HPDE6-E6E7 (cell line): ENCODE results near the gene STYXL1.

Experiments
- DNase-seq: peaks from one replicate; pipeline ENCODE4 v3.0.0; 2011; ENCODE audit warnings: missing footprints; ENCODE audit errors: extremely low spot score

The STYXL1 gene

DNA sequence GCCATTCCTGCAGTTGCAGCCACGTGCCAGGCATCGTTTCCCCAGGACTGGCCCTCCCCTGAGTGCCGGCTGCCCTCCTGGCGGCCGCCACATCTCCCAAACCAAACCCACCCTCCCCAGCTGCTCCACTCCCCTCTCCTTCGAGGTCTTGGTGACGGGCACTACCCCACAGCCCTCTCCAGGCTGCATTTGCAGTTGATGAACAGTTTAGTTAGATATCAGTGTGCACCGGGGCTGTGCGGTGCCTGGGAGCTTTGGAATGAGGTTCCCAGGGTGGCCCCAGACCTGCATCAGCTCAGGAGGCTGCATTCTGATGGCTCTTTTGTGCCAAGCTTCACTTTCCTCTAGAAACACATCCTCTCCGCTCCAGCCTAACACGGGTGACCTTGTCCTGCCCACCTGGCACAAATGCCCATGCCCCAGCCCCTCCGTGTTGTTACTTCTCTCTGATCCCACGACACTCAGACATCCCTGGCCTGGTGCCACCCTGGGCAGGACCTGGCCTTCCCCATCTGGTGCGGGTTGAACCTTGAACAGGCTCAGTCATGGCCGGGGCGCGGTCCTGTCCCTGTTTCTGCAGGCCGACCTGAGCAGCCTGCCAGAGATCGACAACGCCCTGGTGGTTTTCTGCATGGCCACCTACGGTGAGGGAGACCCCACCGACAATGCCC lies 67.9 kb downstream of the STYXL1 start:
- DNase-seq = no peak

DNA sequence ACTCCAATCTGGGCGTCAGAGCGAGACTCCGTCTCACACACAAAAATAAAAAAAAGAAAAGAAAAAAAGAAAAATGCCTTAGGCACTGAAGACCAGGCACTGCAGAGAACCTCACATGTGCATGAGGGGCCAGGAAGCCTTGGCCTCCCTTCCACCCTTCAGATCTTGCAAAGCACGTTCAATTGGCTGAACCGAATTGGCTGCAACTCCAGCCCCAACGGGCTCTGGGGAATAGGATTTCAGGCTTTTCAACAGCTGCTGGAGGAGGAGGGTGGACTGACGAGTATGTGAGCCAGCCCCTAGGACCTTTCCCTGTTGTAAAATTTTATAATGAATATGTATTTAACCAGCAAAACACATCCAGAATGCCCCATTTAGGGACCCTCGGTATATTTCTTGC lies 70.1 kb downstream of the STYXL1 start:
- DNase-seq = no peak

GRCh38 chr7:75971961-75972763 lies 75.6 kb downstream of the STYXL1 start:
- DNase-seq = no peak

DNA sequence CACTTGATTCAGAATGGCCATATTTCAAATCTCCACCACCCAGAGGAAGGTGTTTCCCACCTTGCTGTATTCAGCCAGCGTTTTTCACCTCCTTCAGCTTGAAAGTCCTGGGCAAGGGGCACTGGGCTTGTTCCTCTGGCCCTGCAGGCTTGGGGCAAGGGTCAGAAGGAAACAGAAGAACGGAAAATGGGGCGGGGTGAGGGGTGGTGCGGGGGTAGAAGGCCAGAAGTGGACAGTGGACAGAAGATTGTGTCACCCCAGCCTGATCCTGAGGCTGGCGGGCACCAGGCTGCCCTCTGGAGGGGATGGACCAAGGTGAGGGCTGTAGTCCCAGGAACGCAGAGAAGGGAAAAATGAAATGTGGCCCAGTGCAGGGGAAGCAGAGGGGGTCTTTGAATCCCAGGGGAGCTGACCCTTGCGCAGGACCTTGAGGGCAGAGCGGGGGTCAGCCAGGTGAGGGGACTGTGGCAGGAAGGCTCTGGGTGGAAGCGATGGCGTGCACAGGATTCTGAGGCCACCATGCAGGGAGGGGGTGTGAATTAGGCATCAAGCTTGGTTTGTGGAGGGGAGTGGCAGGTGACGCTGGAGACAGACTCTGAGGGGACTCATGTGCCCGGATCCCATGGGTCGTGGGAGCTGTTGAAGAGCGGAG lies 76.4 kb downstream of the STYXL1 start:
- DNase-seq = no peak

DNA sequence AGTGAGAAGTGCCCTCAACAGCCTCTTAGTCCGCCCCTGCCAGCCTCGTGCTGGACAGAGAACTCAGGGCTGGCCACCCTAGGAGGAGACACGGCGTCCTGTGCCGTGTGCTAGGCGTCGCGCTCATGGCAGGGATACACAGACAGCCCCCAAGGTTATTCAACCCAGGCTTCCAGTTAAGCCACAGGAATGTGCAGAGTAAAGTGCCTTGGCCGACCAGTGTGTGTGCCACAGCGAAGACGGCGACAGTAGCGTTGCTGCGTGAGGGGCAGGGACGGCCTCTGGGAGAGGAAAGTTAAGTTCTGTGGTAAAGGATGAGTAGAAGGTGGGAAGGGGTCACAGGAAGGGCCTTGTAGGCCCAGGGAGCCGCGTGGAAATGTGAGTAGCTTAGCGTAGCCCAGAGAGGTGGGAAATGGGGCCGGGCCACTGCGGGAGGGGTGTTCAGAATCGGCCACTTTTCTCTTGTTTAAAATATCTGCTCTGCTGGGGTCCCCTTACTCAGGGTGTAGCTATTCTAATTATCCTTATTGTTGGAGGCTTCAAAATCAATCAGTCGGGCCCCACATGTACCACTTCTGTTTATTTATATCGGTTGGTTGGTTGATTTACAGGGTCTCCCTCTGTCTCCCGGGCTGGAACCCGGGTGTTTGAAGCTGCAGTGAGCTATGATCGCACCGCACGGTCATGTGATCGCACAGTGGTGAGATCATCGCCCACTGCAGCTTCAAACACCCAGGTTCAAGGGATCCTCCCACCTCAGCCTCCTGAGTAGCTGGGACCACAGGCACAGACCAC lies 77.9 kb downstream of the STYXL1 start:
- no peak for DNase-seq

GRCh38 chr7:75969182-75969581 lies 78.6 kb downstream of the STYXL1 start:
- no peak for DNase-seq

GRCh38 chr7:75968561-75969001 lies 79.2 kb downstream of the STYXL1 start:
- no peak for DNase-seq

GRCh38 chr7:75968012-75968411 lies 79.8 kb downstream of the STYXL1 start:
- no peak for DNase-seq

GRCh38 chr7:75967487-75967997 lies 80.3 kb downstream of the STYXL1 start:
- DNase-seq = no peak

- no peak for DNase-seq
Measured at GRCh38 chr7:75967055-75967454, 80.7 kb downstream of the STYXL1 start.

GRCh38 chr7:75966190-75966961 lies 81.4 kb downstream of the STYXL1 start:
- DNase-seq = no peak

DNA sequence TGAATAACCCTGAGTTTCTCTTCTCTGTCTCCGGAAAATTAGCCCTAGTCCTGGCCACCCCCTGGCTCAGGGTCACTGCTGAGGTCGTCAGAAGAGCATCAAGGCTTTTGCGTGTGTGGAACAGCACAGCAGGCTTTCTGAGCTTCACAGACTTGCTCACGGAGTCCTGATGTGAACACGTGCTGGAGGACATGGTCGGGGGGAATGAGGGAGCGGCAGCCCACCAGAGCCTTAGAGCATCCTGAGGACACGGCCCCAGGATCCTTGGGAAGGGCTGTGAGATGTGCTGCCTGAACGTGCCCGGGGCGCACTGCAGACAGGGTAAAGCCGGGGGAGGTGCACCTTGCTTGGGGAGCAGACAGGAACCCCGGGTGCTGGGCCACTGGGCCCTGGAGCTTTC lies 82.2 kb downstream of the STYXL1 start:
- no peak for DNase-seq

DNA sequence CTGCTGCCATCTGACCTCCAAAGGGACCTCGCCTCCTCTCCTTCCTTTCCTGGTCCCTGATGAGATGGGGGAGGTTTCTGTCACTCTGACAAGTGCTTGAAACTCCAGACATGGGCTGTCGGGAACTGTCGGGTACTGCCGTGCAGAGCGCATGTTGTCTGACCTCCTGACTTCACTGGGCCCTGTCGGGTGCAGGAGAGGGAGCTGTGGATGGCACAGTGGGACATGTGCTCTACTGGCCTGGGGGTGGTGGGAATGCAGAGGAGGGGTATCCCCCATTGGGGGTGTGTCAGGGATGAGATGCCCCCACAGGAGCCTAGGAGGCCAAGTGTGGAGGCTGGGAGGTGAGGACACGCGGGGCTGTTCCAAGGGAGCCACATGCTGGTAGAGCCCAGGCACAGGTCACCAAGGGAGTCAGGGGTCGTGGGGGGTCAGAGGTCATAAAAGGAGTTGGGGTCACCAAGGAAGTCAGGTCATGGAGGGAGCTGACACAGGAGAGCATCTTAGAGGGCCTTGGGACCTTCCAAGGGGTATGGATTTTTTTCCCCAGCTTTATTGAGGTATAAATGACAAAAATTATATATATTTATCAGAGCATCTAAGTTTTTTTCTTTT lies 84.3 kb downstream of the STYXL1 start:
- no peak for DNase-seq

DNA sequence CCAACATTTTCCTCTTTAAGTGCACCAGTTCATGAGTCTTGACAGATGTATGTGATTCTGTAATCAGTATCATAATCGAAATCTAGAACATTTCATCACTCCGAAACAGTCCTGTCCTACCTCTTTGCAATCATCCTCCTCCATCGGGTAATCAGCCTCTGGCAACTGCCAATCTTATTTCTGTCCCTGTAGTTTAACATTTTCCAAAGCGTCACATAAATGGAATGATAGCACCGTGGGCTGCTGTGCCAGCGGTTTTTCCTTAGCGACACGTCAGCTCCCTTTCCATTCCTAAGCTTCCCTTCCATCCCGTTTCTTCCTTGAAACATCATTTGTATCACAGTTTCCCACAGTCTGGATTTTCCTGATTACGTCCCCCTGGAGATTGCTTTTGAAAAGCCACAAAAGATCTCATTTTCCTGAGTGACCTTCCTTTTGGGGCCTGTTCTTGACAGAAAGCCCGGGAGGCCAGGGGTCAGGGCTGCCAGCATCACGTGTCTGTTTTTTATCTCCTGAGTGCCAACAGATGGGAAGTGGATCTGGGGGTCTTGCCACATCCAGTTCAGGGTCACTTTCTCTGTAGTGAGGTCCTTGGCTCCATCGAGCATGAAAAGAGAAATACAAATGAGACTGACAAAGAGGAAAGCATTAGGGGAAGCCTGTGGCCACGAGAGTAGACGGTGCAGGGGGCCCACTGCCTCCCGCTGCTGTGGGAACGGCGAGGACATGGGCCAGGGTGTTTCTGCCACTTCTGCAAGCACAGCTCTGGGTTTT lies 85.0 kb downstream of the STYXL1 start:
- no peak for DNase-seq

GRCh38 chr7:75961218-75961617 lies 86.6 kb downstream of the STYXL1 start:
- DNase-seq = no peak

DNA sequence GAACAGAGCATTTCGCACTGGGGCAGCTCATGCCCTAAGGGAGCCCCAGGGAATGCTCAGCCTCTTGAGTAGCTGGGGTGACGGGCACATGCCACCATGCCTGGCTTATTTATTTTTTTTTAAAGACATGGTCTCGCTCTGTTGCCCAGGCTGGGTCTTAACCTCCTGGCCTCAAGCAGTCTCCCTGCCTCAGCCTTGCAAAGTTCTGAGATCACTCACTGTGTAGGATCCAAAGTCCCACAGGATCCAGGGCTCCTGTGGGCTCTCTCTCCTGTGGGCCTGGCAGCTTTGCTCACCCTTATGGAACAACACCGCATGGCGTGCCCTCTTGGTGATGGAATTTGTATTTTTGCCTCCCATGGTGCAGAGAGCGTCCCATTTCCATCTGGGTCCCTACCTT lies 87.4 kb downstream of the STYXL1 start:
- no peak for DNase-seq

DNA sequence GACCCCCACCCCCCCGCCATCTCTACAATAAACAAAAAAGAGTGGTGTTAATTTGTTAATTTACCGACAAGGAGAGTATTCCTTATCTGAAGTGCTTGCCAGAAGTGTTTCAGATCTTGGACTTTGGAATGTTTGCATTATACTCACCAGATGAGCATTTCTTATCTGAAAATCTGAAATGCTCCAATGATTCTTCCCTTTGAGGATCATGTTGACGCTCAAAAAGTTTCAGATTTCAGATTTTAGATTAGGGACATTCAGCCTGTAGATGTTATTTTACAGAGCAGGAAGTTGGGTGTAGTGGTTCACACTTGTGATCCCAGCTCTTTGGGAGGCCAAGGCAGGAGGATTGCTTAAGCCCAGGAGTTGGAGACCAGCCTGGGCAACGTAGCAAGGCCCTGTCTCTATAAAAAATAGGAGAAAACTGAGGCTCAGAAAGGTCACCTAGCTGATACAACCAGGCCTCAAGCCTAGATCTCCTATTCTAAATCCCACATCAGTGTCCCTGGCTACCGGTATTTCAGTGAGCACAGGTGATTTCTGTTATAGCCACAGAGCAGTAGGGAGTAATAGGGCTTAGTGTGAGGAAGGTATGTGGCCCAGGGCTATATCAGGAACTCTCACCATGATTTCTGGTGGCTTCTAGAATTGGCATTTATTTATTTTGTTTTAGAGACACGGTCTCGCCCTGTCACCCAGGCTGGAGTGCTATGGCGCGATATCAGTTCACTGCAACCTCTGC lies 88.8 kb downstream of the STYXL1 start:
- DNase-seq = no peak

GRCh38 chr7:75957021-75957736 lies 90.6 kb downstream of the STYXL1 start:
- DNase-seq = no peak
